MM.1S (cell line): Measurements from ENCODE around the gene ALAS1.

Experiments
- EZH2 ChIP-seq: fragments of 300-600 bp; sonication (generic); optimal IDR thresholded peaks from 2 replicates; pipeline ENCODE3; 2017; ENCODE audit warnings: low read depth, mild to moderate bottlenecking, antibody characterized with exemption, low read length, mixed read lengths
- EZH2phosphoT487 ChIP-seq: fragments of 300-600 bp; sonication (generic); IDR thresholded peaks from 2 replicates; pipeline ENCODE4 v1.6.1; 2018; ENCODE audit warnings: antibody characterized with exemption, low read length
- TF ChIP-seq, protein P1 (sequence below): fragments of 300-600 bp; sonication (generic); IDR thresholded peaks from 2 replicates; pipeline ENCODE4 v1.5.1; 2016; ENCODE audit warnings: antibody characterized with exemption, low read length, mixed read lengths

DNA sequence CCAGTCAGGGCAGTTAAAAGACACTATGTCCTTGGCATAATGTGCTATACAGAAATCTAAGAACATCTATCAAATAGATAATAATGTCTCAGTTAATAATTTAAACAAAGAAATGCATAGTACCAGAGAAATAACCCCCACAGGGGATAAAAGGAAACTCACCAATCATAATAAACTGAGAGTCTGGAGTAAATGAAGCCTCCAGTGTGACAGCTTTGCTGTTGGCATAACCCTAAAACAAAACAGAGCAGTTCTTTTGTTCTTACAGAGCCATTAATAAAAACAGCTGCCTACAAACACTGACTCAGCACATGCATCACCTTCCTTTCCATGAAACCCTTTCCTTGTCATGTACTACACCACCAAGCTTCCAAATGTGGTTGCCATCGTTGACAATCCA is 61.1 kb downstream of the ALAS1 start:
- TF ChIP-seq, protein P1, sequence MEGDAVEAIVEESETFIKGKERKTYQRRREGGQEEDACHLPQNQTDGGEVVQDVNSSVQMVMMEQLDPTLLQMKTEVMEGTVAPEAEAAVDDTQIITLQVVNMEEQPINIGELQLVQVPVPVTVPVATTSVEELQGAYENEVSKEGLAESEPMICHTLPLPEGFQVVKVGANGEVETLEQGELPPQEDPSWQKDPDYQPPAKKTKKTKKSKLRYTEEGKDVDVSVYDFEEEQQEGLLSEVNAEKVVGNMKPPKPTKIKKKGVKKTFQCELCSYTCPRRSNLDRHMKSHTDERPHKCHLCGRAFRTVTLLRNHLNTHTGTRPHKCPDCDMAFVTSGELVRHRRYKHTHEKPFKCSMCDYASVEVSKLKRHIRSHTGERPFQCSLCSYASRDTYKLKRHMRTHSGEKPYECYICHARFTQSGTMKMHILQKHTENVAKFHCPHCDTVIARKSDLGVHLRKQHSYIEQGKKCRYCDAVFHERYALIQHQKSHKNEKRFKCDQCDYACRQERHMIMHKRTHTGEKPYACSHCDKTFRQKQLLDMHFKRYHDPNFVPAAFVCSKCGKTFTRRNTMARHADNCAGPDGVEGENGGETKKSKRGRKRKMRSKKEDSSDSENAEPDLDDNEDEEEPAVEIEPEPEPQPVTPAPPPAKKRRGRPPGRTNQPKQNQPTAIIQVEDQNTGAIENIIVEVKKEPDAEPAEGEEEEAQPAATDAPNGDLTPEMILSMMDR: no peak
- no peak for TF ChIP-seq EZH2
- no peak for TF ChIP-seq EZH2phosphoT487
